BJ (cell line): ENCODE measurements around the gene TANGO2. TPM values are rescaled to one million over a fixed set of nuclear protein-coding genes. Genes with fewer than 3 reads are reported as not detected.

Experiments used
- CTCF ChIA-PET: fragments of 350-600 bp; formaldehyde crosslinking; extraction: SDS; loops from one replicate; lab custom pipeline; 2021; ENCODE audit warnings: antibody characterized with exemption, inconsistent platforms; lab: Yijun Ruan, JAX
- POLR2A ChIA-PET: fragments of 300-600 bp; sonication (Branson Sonifier 250); formaldehyde crosslinking; extraction: SDS; loops from one replicate; lab custom pipeline; 2021; ENCODE audit warnings: antibody characterized with exemption; lab: Charles Lee
- DNase-seq: peaks from one replicate; pipeline ENCODE4 v3.0.0-alpha.2; 2011; ENCODE audit warnings: low read depth
- H3K27me3 ChIP-seq: 2 replicates; pipeline ENCODE4 v1.6.0; 2011; ENCODE audit warnings: low read length; ENCODE audit not compliant: control insufficient read depth, insufficient read depth
- H3K36me3 ChIP-seq: 2 replicates; pipeline ENCODE4 v1.5.1; 2011; ENCODE audit warnings: low read length; ENCODE audit not compliant: control insufficient read depth, insufficient read depth
- H3K4me3 ChIP-seq: 2 replicates; pipeline ENCODE4 v1.5.1; 2011; ENCODE audit warnings: low read depth, mild to moderate bottlenecking, control low read depth, low read length
- polyA plus RNA-seq: library from polyadenylated mRNA; depleted of rRNA; stranded (reverse); fragments of >200 nt; gene quantifications from 2 replicates; pipeline ENCODE4 v1.2.3, GENCODE V29; 2011
- TF ChIP-seq, protein P1 (sequence below): IDR thresholded peaks from 2 replicates; pipeline ENCODE4 v1.5.1; 2011; ENCODE audit warnings: low read depth, mild to moderate bottlenecking, control low read depth, inconsistent platforms, low read length, moderate library complexity; ENCODE audit not compliant: insufficient read depth

Gene TANGO2
- polyA plus RNA-seq, 1 experiment = 51.7 TPM

DNA sequence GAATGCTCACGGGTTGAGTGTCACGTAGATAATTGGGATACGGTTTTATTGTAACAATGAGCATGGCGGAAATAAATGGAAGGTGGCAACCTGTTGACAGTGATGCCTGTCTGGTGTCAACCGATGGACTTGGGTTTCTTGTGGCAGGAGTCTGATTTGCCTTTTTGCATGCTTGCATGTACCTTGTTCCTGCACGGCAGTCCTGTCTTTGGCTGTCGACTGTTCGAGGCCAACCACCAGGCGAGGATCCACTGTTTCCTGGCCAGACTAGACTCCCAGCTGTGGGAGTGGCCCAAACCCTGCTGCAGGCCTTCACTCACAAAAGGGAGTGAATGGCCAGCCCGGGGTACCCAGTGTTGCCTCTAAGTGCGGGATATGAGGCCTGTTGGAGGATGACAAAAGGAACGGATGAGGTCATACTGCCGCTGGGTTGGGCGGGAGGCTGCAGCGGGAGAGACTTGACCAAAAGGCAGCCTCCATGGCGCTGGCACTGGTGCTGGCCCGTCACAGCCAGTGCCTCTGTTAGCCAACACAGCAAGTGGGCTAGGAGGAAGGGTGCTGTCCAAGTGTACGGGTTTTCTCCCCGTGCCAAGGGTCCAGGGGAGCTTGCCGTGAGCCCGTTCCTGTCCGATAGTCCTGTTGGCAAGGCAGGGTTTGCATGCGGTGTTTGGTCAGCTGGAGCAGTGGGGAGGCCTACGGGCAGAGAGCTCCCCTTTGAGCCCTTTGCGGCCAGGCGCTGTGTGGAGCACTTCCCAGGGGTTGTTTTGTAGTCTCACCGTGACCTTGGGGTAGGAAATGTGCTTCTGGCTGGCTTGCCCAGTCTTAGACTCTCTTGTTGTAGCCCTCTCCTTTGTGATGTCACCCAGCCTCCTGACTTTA is 60.1 kb downstream of the TANGO2 start:
- H3K4me3 ChIP-seq = peak overlapping the region; percentile 58
- TF ChIP-seq, protein P1, sequence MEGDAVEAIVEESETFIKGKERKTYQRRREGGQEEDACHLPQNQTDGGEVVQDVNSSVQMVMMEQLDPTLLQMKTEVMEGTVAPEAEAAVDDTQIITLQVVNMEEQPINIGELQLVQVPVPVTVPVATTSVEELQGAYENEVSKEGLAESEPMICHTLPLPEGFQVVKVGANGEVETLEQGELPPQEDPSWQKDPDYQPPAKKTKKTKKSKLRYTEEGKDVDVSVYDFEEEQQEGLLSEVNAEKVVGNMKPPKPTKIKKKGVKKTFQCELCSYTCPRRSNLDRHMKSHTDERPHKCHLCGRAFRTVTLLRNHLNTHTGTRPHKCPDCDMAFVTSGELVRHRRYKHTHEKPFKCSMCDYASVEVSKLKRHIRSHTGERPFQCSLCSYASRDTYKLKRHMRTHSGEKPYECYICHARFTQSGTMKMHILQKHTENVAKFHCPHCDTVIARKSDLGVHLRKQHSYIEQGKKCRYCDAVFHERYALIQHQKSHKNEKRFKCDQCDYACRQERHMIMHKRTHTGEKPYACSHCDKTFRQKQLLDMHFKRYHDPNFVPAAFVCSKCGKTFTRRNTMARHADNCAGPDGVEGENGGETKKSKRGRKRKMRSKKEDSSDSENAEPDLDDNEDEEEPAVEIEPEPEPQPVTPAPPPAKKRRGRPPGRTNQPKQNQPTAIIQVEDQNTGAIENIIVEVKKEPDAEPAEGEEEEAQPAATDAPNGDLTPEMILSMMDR = no peak
- H3K27me3 ChIP-seq = no peaks in the 10 kb centered on the region
- POLR2A ChIA-PET = no interaction called here
- CTCF ChIA-PET = no interaction called here
- H3K36me3 ChIP-seq = peaks cover 2% of the 10 kb centered on the region
- no peak for DNase-seq

DNA sequence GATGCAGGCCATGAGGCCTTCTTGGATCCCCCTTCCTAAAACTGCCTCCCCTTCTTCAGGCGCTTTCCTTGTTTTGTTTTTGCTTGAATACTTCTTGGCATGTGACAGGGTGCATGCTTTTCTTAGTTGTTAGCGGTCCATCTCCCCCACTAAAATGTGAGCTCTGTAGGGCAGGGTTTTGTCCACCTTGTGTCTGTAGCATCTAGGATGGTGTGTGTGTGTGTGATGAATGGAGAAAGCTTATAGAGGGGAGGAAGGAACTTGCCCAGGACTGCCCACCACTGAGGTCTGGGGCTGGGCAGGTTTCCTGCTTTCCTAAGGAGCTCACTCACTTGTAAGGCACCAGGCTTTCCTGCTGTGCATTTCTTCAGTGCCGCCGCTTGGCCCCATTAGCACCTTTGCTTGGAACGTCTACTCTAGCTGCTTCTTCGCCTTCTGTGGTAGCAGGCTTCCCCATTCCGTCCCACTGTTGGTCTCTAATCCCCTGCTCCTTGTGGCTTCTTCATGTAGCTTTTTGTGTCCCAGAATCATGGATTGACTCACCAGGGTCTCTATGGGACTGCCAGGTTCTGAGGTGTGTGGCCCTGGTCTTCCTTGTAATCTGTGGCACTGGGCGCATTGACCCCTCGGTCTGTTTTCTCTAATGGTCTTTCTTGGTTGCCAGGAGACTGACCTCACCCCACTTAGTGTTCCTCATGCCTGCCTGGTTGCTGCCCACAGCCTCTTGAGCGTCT is 62.4 kb downstream of the TANGO2 start:
- CTCF ChIA-PET = no interaction called here
- POLR2A ChIA-PET = no interaction called here
- H3K27me3 ChIP-seq = no peaks in the 10 kb centered on the region
- TF ChIP-seq, protein P1 = no peak
- peaks cover 21% of the 10 kb centered on the region for H3K36me3 ChIP-seq
- no peak overlapping the region for H3K4me3 ChIP-seq
- DNase-seq = no peak

DNA sequence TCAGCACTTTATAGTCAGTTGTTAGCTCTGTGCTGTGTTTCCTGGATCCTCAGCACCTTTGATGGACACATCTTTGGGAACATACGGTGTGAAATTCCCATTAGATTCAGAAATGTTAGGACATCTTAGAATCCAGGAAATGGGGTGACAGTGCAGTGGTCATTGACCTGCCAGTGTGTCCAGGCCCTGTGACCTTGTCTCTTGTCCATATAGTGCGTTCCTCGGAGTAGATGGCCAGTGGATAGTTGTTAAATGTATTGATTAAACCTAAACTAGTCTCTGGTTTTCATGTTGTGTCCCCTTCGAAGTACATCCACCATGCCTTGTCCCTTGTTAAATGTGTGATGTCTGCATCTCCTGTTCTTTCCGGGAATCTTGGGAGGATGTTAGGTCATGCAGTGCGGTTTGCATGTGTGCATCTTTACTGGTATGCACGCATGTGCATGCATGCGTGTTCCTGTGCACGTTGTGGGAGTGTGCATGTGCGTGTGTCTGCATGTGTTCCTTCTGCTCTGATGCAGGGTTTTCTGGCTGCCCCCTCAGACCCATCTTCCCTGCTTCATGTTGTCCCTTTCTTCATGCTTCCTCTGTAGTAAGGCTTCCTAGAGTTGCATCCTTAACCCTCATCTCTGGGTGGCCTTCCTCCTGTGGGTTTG is 63.1 kb downstream of the TANGO2 start:
- H3K4me3 ChIP-seq = no peak overlapping the region
- TF ChIP-seq, protein P1 = no peak
- ChIA-PET POLR2A (no interaction called here), CTCF (no interaction called here)
- H3K36me3 ChIP-seq = peaks cover 23% of the 10 kb centered on the region
- H3K27me3 ChIP-seq = no peaks in the 10 kb centered on the region
- DNase-seq = no peak

DNA sequence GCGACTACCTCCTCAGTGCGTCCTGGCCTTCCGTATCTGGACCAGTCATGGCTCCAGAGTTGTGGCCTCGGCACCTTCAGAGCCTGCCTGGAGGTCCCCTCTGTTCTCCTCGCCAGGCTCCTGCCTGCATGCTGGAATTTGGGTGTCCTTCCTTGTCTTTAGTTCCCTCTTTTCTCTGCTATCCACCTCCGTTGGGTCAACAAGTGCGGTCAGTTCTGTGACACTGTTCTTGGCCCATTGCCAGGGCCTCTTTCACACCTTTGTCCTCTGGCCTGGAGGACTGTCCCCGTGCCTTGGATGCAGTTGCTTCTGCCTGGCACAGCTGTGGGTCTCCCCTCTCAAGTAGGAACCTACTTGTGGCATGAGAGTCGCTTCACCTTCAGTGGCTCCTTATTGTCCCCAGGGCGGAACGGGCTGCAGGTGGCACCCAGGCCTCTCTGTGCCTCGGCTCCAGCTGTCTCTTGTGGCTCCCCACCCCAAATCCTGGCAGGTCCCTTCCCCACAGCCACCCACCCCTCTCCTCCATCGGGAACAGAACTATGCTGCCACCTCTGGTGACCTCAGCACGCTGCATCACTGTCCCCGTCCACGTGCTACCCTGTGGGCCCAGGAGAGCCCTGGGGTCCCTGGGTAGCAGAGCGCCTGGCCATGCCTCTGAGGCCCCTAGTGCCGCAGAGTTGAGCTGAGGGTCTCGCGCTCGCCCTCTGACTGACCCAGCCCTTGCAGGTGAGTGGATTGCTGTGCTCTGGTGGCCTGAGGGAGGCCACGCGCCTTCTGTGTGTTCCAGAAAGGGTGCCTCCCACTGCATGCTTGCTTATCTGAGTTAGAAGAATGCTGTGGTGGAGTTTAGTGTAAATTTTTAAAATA is 63.9 kb downstream of the TANGO2 start:
- CTCF ChIA-PET = interaction anchor here (1.2 kb wide), 1 partner anchor 27 kb away, joined by 4 read pairs; no protein-coding TSS in a partner anchor
- no peak overlapping the region for H3K4me3 ChIP-seq
- TF ChIP-seq, protein P1 = peak; percentile 37
- no peaks in the 10 kb centered on the region for H3K27me3 ChIP-seq
- DNase-seq = no peak
- H3K36me3 ChIP-seq = peaks cover 24% of the 10 kb centered on the region
- POLR2A ChIA-PET = no interaction called here
